ENCODE results near the gene C11orf16.
"Not testable (repeated sequence)": the region's sequence is repeated elsewhere in the genome, so short reads cannot be mapped to it uniquely, and the experiment has no call there.

Gene C11orf16

GRCh38 chr11:8891185-8891584, 41.6 kb downstream of the C11orf16 start:
- not testable (repeated sequence) for DNase-seq (ENCODE audit: low spot score)

GRCh38 chr11:8886322-8886721, 46.4 kb downstream of the C11orf16 start:
- DNase-seq (ENCODE audit: low spot score) = no peak

- not testable (repeated sequence) for DNase-seq (ENCODE audit: low spot score)
These were observed 51.2 kb downstream of the C11orf16 start for GRCh38 chr11:8881585-8881984.

- DNase-seq (ENCODE audit: low spot score) = no peak
These were observed 54.0 kb downstream of the C11orf16 start for GRCh38 chr11:8878771-8879170.

GRCh38 chr11:8873741-8874405, 58.9 kb downstream of the C11orf16 start:
- DNase-seq (ENCODE audit: low spot score) = no peak

GRCh38 chr11:8871962-8872361, 60.8 kb downstream of the C11orf16 start:
- no peak for DNase-seq (ENCODE audit: low spot score)

GRCh38 chr11:8871171-8871775, 61.5 kb downstream of the C11orf16 start:
- DNase-seq (ENCODE audit: low spot score) = peak; percentile 36

- peak; percentile 17 for DNase-seq (ENCODE audit: low spot score)
These were observed 62.2 kb downstream of the C11orf16 start for GRCh38 chr11:8870411-8871170.

All from putamen (tissue), 1 donor.